ENCODE results near the gene AHI1.
A peak's percentile ranks its signal among the peaks of the same experiment; 100 is the strongest.
"Not testable (repeated sequence)": the region's sequence is repeated elsewhere in the genome, so short reads cannot be mapped to it uniquely, and the experiment has no call there.

AHI1 gene

DNA sequence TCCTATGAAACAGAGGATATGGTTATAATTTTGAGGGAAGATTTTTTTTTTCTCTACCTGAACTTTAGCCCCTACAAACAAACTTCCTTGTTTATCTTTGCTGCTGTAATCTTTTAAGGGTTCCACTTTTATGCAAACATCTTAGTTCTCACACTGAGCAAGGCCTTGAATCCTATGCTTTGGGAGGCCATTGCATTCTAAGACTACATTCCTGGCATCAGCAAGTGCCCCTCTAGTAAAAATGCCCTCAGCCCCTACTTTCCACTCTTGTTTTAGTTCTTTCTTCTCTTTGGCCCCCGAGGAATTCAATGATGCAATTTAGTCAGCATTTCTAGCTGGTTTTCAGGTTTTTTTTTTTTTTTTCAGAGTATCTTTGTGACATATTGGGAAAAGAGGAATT lies 8.1 kb upstream of the AHI1 start:
- DNase-seq = no peak

DNA sequence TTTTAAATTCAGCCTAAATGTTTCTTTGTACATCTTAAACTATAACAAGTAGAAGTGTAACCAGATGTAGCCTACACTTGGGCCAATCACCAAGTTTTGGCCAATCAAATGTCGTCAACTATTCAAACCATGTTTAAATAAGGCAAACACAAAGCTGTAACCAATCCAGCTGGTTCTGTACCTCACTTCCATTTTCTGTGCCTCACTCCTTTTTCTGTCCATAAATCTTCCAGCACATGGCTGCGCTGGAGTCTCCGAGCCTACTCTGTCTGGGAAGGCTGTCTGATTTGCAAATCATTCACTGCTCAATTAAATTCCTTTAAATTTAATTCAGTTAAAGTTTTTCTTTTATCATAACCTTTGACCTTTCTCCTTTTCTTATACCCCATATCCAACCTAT lies 7.7 kb upstream of the AHI1 start:
- DNase-seq = no peak

DNA sequence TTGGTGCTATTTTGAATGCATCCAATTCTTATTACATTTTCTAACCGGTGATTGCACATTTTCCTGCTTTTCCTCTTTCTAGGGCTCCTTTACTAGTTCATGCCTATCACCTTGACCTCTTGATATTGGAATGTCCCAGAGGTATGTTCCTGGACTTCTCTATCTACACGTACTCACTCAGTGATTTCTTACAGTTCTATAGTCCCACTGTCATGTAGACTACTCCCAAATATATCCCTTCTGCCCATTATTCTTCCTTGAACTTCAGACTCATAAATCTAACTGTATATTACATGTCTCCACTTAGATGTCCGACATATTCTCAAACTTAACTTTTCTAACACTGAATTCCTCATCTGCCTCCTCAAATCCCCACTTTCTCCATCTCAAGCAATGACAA lies 7.2 kb upstream of the AHI1 start:
- DNase-seq = no peak

DNA sequence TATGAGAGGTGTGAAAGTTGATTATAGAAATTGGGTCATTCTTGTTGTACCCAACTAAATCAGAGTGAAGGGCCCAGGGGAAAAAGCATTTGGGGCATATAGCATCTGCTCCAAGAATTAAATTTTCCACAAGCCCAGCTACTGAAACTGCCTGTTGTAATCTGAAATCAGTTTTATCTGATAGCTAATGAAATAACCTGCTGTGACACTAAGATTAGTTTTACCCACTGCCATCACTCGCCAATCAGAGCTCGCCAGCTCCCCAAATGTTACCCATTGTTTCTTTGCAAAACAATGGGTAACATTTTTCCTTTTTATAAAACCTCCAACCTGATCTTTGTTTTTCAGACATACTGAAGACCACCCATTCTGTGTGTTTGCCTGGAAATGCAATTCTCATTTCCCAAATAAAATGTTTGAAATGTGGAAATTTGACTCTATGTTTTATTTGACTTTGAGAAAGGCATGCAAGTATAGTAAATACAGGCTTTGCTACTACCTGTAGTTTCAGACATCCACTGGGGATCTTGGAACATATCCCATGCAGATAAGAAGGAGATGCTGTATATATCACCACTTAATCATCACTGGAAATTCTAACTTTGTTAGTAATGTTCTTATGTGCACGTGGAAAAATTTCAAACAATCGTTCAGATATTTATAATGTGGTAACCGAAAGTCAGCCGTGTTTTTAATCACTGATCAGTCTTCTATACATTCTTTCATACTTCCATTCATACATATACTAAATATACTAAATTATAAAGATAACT lies 6.3 kb upstream of the AHI1 start:
- DNase-seq = no peak

DNA sequence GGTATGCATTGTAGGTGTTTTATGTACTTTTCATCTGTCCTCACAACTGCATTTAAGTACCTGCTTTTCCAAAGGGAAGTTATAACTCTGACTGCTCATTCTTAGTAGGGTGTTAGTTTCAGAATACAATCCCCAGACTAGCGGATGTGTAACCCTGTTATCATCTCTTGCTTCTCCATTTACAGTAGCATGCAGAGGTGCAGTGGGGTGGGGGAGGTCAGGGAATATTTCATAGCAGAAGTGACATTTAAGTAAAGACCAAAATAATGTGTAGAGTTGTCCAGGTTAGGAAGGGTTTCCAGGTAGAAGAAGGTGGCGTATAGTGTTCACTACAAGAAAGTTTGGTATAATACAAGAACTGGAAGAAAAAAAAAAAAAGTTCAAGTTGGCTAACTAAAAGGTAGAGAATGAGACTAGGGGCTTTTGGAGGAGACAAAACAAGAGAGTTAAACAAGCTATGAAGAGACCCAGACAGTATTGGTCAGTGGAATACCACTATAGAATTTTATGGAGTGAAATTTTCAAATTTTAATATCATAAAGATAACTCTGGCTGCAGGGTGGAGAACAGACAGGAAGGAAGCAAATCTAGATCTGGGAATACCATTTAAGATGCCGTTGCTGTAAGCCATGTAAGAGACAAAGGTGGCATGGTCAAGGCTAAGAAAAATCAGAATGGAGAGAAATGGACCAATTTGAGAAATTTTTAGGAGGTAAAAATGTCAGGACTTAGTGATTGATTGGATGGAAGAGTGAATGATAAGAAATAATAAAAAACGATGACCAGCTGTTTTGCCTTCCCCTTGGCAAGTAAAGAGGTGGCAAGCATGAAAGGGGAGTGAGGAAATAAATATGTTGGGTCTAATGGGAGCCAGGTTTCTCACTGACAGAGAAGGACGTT lies 2.2 kb upstream of the AHI1 start:
- no peak for DNase-seq

DNA sequence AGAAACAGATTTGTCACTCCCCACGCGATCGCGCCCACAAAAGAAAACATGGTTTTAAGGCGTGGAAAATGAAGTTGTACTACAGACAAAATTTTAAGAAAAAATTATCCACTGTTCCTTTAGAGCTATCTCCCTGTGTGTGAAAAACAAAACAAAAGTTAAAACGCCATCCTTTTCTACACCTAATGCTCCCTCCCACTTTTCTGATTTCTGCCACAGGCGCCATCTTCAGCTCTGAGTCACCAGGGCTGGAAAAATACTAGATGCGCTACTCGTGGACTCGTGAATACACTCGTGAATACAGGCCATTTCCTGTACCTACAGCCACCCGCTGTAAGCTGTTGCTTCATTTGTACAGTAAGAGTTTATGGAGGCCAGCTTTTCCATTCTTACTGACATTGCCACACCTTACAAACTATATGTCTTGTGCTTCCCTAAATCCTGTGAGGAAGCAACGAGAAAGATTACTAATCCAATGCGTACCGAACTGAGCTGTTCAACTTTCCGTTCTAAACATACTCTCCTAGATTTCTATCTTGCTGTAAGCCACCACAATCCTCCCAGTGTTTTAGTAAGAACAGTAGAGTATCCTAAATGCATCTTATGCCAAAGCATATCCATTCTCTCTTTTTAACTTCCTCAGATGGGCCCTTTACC lies 773 bp upstream of the AHI1 start:
- DNase-seq = peak; percentile 59

DNA sequence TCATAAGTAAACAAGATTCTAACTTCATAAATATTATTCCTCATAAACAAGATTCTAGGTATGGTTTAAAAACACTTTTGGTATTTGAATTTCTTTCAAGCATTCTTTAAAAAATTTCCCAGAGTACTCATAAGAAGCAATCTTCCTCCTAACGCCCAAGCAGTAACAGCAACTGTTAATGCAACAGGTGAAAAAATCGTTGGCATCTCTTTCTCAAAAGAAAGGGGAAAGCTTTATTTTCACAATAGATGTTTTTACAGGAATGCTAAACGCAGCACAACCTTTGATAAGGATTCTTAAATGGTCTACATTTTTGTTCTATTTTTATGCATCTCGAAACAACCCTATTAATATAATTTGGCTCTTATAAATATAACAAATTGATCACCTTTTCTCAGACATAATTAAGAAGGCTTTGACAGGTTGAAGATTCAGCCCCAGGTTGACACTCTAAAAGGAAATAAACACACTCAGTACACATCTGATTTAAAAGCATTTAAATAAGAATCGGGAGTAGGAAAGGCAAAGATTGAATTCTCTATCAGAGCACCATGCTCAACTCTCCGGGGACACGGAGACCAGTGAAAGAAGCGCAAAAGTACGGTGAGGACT lies 634 bp downstream of the AHI1 start:
- DNase-seq = no peak

DNA sequence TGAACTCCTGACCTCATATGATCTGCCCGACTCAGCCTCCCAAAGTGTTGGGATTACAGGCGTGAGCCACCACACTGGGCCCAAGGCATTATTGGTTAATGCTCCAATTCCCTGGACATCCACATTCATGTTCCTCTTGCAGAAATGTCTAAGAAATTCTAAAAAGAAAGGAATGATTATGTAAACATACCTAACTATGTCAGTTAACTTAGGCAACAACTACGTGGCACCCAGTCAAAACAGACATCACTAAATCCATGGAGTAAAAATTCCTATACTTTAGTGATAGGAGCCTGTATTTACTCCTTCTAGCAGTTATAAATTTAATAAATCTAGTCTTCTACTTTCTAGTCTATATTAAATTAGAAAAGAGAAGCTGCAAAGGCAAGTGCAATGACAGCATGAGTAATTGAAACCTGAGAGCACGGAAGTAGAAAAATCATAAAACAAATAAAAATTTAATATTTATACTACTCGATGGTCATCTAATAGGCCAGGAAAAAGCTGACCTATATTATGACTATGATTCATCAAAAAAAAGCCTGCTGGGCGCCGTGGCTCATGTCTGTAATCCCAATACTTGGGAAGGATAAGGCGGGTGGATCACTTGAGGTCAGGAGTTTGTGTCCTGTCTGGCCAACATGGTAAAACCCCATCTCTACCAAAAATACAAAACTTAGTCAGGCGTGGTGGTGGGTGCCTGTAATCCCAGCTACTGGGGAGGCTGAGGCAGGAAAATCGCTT lies 4.2 kb downstream of the AHI1 start:
- DNase-seq = no peak

DNA sequence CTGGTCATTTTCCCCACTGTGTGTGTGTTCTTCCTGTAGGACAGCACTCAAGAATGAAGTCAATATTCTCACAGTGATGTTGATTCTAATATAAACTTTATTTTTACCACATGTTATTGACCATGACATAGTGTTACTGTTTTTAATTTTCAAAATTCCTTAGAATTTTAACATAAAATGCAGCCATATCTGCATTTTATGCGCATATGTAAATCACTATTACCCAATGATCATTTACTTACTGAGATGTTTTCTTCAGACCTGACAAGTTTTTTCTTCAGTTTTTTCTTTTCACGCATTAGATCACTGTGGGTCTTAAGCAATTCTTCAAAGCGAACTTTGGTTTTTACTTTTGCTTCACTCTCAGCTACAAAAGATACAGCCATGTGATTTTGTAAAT lies 7.2 kb downstream of the AHI1 start:
- DNase-seq = no peak

DNA sequence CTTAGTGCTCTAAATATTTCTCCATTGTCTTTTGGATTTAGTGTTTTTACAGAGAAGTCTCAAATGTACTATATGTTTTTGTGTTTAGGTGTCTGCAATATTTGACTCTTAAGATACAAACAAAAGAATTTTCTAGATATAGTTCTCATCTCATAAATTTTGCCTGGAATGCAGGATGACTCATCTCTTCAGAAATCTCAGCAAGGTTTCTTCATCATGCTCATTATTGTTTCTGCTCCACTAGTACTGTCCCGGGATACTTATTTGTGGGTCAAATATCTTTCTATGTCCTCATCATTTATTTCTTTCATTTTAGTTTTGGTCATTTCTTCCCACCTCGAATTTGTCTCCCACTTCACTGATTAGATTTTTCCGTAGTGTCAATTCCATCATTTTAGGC lies 9.5 kb downstream of the AHI1 start:
- no peak for DNase-seq

DNA sequence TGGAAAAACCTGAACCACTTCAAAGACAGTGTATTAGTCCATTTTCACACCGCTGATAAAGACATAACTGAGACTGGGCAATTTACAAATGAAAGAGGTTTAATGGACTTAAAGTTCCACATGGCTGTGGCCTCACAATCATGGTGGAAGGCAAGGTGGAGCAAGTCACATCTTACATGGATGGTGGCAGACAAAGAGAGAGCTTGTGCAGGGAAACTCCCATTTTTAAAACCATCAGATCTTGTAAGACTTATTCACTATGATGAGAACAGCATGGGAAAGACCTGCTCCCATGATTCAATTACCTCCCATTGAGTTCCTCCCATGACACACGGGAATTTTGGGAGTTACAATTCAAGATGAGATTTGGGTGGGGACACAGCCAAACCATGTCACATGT lies 13.6 kb downstream of the AHI1 start:
- DNase-seq = not testable (repeated sequence)

DNA sequence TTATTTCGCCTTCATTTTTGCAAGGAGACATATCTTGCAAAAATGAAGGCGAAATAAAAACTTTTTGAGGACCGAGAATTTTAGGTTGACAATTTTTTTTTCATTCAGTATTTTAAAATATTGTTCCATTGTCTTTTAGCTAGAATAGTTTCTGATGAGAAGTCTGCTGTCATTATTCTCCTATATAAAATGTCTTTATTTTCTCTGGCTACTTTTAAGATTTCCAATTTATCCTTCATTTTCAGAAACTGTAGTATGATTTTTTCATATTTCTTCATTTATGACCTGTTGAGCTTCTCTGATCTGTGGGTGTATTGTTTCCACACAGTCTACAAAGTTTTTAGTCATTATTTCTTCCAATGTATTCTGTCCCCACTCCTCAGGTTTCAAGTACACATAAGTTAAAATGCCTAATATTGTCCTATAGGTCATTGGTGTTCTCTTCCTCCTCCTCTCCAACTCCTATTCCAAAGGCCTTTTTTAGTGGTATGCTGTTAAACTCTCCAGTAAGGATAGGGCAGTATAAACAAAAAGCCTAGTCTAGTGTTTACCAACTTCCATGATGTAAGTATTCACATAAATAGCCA lies 15.7 kb downstream of the AHI1 start:
- DNase-seq = no peak

DNA sequence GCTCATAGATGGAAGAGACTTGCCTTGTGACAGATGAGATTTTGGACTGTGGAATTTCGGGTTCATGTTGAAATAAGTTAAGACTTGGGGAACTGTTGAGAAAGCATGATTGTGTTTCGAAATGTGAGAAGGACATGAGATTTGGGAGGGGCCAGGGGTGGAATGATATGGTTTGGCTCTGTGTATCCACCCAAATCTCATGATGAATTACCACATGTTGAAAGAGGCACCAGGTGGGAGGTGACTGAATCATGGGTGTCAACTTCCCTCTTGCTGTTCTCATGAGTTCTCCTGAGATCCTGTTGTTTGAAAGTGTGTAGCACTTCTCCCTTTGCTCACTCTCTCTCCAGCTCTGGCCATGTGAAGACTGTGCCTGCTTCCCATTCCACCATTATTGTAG lies 17.9 kb downstream of the AHI1 start:
- DNase-seq = no peak

DNA sequence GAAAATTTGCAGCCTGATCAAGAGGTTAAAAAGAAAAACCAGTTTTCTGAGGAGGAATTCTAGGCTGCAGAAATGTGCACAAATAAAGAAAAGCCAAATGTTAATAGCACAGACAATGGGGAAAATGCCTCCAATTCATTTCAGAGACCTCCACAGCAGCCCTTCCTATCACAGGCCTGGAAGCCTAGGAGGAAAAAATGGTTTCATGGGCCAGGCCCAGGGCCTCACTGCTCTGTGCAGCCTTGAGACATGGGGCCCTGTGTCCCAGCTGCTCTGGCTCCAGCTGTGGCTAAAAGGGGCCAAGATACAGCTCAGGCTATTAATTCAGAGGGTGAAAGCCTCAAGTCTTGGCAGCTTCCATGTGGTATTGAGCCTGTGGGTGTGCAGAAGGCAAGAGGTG lies 18.9 kb downstream of the AHI1 start:
- DNase-seq = no peak

DNA sequence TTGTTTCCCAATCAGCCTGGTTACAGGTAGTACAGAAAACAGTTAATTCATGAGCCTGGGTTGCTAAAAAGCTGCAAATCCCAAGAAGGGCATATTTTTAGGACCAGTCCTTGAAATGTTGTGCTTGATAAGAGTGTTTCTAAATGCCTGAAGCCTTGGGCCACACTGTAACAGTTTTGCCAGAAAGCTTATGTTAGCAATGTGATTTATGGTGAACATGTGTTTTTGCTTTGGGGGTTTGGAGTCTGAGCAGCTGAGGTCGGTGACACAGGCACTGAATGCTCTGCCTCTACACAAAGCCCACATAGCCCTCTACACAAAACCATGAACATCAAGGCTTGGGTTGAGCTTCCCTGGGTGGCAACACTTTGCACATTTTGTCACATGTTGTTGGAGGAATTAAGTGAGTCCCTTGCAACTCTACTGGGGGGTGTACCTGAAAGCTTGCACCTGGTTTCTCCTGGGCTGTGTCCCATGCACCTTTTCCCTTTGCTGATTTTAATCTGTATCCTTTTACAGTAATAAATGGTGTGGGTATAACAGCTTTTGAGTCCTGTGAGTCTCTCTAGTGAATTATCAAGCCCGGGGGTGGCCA lies 22.2 kb downstream of the AHI1 start:
- no peak for DNase-seq

DNA sequence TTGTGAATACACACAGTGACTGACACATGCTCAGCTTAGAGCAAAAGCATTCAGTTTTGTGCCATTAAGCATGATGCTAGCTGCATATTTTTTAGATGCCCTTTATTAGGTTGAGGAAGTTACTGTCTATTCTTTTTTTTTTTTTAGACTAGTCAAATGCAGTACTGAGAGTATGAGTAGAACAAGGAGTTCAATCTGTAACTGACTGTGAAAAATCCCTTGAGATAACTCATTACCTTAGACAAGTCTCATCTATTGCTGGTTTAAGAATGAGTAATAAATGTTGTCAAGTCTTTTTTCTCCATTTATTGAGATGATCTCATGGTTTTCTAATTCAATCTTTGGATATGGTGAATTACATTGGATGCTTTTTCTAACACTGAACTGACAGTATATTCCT lies 23.2 kb downstream of the AHI1 start:
- DNase-seq = no peak

DNA sequence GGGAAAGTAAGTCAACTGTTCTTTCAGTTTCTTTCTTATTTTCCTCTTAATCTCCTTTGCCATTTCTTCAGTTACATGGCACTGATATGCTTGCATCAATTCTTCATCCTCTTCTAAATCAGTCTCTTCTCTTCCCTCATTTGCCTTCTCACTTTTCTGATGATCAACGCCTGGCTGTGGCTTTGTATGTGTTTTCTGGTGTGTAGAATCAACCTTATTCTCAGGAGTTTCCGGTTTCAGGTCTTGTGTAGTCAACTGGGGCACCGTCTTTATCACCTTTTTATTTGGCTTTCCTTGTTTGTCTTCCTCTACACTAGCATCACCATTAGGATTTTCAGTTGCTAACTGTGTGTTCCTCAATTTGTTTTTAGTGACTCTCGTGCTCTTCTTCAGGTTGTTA lies 31.6 kb downstream of the AHI1 start:
- DNase-seq = no peak

DNA sequence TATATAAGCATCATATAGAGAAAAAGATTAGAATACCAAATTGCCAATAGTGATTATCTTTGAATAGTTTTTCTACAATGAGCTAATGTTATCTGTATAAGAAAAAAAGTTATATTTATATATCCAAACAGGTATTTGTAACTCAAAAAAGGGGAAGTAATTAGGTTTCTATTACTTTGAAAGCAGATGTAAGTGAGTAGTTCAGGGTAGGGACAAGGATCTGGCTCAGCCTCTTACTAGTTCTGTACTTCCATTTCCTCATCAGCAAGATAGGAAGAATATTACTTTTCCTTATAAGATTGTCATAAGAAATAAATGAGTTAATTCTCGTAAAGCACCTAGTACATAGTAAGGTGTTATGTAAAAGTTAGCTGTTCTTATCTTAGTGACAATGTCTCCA lies 32.2 kb downstream of the AHI1 start:
- DNase-seq = no peak

DNA sequence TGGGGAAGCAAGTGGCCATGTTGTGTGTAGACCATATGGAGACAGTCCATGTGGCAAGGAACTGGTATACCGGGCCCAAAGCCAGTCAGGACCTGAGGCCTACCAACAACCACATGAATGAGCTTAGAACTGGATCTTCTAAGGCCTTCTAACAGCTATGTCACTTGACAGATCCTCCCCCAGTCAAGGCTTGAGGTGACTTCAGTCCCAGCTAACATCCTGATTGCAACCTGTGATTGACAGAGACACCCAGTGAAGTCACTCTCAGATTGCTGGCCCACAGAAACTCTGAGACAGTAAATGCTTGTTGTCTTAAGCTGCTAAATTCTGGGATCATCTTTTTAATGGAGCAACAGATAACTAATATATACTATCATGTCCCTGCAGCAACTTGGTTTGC lies 32.9 kb downstream of the AHI1 start:
- no peak for DNase-seq

DNA sequence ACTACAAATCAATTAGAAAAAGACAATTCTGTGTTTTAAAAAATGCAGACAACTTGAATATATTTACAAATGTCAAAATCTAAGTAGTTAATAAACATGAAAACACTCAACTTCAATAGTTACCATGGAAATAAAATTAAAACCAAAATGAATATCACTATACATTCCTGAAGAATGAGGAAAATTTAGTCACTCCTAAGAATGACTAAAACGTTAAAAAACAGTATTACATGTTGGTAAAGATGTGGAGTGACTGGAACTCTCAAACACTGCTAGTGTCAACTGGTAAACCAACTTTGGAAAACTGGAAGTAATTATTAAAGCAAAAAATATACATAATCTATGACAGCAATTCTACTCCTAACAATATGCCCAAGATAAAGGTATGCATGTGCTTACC lies 36.3 kb downstream of the AHI1 start:
- DNase-seq = no peak

DNA sequence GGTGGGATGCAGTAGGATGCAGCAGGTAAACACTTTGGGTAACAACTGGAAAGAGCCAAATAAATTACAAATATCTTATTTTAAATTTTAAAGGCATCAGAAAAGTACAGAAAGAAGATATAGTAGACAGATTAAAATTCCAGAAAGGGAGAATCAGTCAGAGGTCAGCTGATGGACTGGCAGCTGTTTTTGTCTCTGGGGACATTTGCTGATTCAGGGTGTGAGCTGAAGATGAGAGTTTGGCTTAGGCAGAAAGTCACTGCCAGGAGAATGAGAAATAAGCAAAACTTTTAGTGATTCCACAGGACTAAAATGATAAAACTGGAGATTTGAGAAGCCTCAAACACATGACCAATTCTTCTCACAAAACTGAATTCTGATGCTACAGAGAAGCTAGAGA lies 39.5 kb downstream of the AHI1 start:
- no peak for DNase-seq

All from effector CD4-positive, alpha-beta T cell (primary cell).